SK-N-SH treated with all-trans-retinoic acid at 6 μM for 48 hours (cell line): ENCODE data around the gene MARVELD1.

Source experiments
- ARNTL ChIP-seq: fragments of 450-650 bp; formaldehyde crosslinking; IDR thresholded peaks from 2 replicates; pipeline ENCODE4 v1.5.0; 2020; ENCODE audit warnings: low read depth, mild to moderate bottlenecking, moderate library complexity, borderline replicate concordance
- BACH2 ChIP-seq: fragments of 250-450 bp; sonication (Bioruptor Pico); IDR thresholded peaks from 2 replicates; pipeline ENCODE4 v1.9.0; 2021; ENCODE audit warnings: mild to moderate bottlenecking, borderline replicate concordance
- CREB5 ChIP-seq: fragments of 250-450 bp; sonication (Bioruptor Pico); IDR thresholded peaks from 2 replicates; pipeline ENCODE4 v1.5.1; 2020; ENCODE audit warnings: low read depth, mild to moderate bottlenecking, moderate library complexity
- TOX ChIP-seq: fragments of 250-450 bp; sonication (Bioruptor Pico); IDR thresholded peaks from 2 replicates; pipeline ENCODE4 v1.8.0; 2021; ENCODE audit warnings: mild to moderate bottlenecking, moderate library complexity, borderline replicate concordance
- TF ChIP-seq, protein P1 (sequence below): fragments of 250-450 bp; sonication (Bioruptor Pico); IDR thresholded peaks from 2 replicates; pipeline ENCODE4 v1.8.0; 2020; ENCODE audit warnings: mild to moderate bottlenecking, moderate library complexity, borderline replicate concordance
- TF ChIP-seq, protein P2 (sequence below): fragments of 250-450 bp; sonication (Bioruptor Pico); IDR thresholded peaks from 2 replicates; pipeline ENCODE4 v1.8.0; 2021; ENCODE audit warnings: low read depth, mild to moderate bottlenecking, moderate library complexity, borderline replicate concordance

GRCh38 chr10:97729014-97729413 lies 15.5 kb downstream of the MARVELD1 start:
- no peak for TF ChIP-seq CREB5 (CRISPR knock-in tag)
- no peak for TF ChIP-seq TOX
- TF ChIP-seq ARNTL (CRISPR knock-in tag), result no peak
- TF ChIP-seq, protein P1, sequence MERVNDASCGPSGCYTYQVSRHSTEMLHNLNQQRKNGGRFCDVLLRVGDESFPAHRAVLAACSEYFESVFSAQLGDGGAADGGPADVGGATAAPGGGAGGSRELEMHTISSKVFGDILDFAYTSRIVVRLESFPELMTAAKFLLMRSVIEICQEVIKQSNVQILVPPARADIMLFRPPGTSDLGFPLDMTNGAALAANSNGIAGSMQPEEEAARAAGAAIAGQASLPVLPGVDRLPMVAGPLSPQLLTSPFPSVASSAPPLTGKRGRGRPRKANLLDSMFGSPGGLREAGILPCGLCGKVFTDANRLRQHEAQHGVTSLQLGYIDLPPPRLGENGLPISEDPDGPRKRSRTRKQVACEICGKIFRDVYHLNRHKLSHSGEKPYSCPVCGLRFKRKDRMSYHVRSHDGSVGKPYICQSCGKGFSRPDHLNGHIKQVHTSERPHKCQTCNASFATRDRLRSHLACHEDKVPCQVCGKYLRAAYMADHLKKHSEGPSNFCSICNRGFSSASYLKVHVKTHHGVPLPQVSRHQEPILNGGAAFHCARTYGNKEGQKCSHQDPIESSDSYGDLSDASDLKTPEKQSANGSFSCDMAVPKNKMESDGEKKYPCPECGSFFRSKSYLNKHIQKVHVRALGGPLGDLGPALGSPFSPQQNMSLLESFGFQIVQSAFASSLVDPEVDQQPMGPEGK, result no peak
- TF ChIP-seq, protein P2, sequence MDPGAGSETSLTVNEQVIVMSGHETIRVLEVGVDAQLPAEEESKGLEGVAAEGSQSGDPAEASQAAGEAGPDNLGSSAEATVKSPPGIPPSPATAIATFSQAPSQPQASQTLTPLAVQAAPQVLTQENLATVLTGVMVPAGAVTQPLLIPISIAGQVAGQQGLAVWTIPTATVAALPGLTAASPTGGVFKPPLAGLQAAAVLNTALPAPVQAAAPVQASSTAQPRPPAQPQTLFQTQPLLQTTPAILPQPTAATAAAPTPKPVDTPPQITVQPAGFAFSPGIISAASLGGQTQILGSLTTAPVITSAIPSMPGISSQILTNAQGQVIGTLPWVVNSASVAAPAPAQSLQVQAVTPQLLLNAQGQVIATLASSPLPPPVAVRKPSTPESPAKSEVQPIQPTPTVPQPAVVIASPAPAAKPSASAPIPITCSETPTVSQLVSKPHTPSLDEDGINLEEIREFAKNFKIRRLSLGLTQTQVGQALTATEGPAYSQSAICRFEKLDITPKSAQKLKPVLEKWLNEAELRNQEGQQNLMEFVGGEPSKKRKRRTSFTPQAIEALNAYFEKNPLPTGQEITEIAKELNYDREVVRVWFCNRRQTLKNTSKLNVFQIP (CRISPR knock-in tag), result no peak
- TF ChIP-seq BACH2 (CRISPR knock-in tag), result no peak
